Measurements from ENCODE around the gene GNAQ. TPM values are rescaled to one million over a fixed set of nuclear protein-coding genes. Genes with fewer than 3 reads are reported as not detected.

Gene GNAQ
- total and polyA plus RNA-seq, 4 donors: 6.8 to 19.6 (median 12.6) TPM

GRCh38 chr9:77974434-77974833 is 57.2 kb downstream of the GNAQ start:
- Histone ChIP-seq H3K27ac (ENCODE audit: low read depth in 1 of 2, low read length in 2 of 2) (no peak overlapping the region), H3K9ac (ENCODE audit: low read depth in 1 of 2, low read length in 2 of 2) (no peak overlapping the region), H3K36me3 (ENCODE audit: control insufficient read depth in 4 of 4, insufficient read depth in 3 of 4, low read depth in 1 of 4, low read length in 3 of 4) (peaks cover 0 to 3% (median 0%) of the 10 kb centered on the region in 4 donors), H3K27me3 (ENCODE audit: control insufficient read depth in 4 of 4, insufficient read depth in 4 of 4, low read length in 3 of 4) (no peaks in the 10 kb centered on the region), H3K9me3 (ENCODE audit: control insufficient read depth in 4 of 4, low read length in 3 of 4) (no peaks in the 10 kb centered on the region), H3K4me1 (ENCODE audit: control insufficient read depth in 4 of 4, insufficient read depth in 4 of 4, low read length in 3 of 4) (peaks cover 2 to 13% (median 8%) of the 10 kb centered on the region in 4 donors), H3K4me3 (ENCODE audit: low read depth in 1 of 3, low read length in 3 of 3) (no peak overlapping the region)
- TF ChIP-seq, protein P1, sequence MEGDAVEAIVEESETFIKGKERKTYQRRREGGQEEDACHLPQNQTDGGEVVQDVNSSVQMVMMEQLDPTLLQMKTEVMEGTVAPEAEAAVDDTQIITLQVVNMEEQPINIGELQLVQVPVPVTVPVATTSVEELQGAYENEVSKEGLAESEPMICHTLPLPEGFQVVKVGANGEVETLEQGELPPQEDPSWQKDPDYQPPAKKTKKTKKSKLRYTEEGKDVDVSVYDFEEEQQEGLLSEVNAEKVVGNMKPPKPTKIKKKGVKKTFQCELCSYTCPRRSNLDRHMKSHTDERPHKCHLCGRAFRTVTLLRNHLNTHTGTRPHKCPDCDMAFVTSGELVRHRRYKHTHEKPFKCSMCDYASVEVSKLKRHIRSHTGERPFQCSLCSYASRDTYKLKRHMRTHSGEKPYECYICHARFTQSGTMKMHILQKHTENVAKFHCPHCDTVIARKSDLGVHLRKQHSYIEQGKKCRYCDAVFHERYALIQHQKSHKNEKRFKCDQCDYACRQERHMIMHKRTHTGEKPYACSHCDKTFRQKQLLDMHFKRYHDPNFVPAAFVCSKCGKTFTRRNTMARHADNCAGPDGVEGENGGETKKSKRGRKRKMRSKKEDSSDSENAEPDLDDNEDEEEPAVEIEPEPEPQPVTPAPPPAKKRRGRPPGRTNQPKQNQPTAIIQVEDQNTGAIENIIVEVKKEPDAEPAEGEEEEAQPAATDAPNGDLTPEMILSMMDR (IDR thresholded peaks at IDR 0.05; ENCODE audit: low read depth, low read length, missing input control): no peak
- TF ChIP-seq HNF4G (IDR thresholded peaks at IDR 0.05) (no peak), HNF4A (conservative IDR thresholded peaks at IDR 0.05) (no peak), FOXA2 (IDR thresholded peaks at IDR 0.05) (no peak), TAF1 (conservative IDR thresholded peaks at IDR 0.05) (no peak), SP1 (IDR thresholded peaks at IDR 0.05) (no peak), RAD21 (IDR thresholded peaks at IDR 0.05) (no peak), ZBTB33 (IDR thresholded peaks at IDR 0.05) (no peak), GABPA (IDR thresholded peaks at IDR 0.05 in 1 of 2, conservative IDR thresholded peaks at IDR 0.05 in 1 of 2) (no peak), YY1 (IDR thresholded peaks at IDR 0.05) (no peak), FOXA1 (IDR thresholded peaks at IDR 0.05) (no peak), REST (IDR thresholded peaks at IDR 0.05) (no peak), RXRA (IDR thresholded peaks at IDR 0.05) (no peak)
- TF ChIP-seq, protein P2, sequence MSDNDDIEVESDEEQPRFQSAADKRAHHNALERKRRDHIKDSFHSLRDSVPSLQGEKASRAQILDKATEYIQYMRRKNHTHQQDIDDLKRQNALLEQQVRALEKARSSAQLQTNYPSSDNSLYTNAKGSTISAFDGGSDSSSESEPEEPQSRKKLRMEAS (IDR thresholded peaks at IDR 0.05): no peak
- TF ChIP-seq, protein P3, sequence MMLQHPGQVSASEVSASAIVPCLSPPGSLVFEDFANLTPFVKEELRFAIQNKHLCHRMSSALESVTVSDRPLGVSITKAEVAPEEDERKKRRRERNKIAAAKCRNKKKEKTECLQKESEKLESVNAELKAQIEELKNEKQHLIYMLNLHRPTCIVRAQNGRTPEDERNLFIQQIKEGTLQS (IDR thresholded peaks at IDR 0.05): no peak
- no peak for DNase-seq (ENCODE audit: low spot score)
- WGBS: 85% methylated on average over 2 of the region's 2 CpGs

DNA sequence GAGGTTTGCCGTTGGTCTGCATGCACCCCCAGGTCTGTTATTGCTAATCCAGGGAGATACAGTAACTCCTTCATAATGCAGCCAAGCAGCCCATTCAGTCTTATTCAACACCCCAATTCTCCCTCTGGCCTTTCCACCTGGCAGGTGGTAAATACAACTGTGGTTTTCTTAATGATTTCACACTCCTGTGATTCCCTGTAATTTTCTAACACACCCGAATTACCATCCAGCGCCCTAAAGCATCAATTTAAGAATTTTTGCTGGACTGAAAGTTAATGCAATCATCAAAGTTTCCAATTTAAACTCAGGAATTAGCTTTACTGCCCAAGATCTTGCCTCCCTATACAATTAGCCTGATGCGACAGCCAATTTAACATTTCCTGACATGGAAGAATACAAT is 62.5 kb downstream of the GNAQ start:
- Histone ChIP-seq H3K27me3 (ENCODE audit: control insufficient read depth in 4 of 4, insufficient read depth in 4 of 4, low read length in 3 of 4) (no peaks in the 10 kb centered on the region), H3K36me3 (ENCODE audit: control insufficient read depth in 4 of 4, insufficient read depth in 3 of 4, low read depth in 1 of 4, low read length in 3 of 4) (no peaks in the 10 kb centered on the region), H3K9me3 (ENCODE audit: control insufficient read depth in 4 of 4, low read length in 3 of 4) (no peaks in the 10 kb centered on the region), H3K4me3 (ENCODE audit: low read depth in 1 of 3, low read length in 3 of 3) (no peak overlapping the region), H3K27ac (ENCODE audit: low read depth in 1 of 2, low read length in 2 of 2) (no peak overlapping the region), H3K4me1 (ENCODE audit: control insufficient read depth in 4 of 4, insufficient read depth in 4 of 4, low read length in 3 of 4) (peaks cover 0 to 4% (median 1%) of the 10 kb centered on the region in 4 donors), H3K9ac (ENCODE audit: low read depth in 1 of 2, low read length in 2 of 2) (no peak overlapping the region)
- 73% methylated on average over 4 of the region's 4 CpGs for WGBS
- TF ChIP-seq GABPA (IDR thresholded peaks at IDR 0.05 in 1 of 2, conservative IDR thresholded peaks at IDR 0.05 in 1 of 2) (no peak), RXRA (IDR thresholded peaks at IDR 0.05) (no peak), TAF1 (conservative IDR thresholded peaks at IDR 0.05) (no peak), NR2F2 (IDR thresholded peaks at IDR 0.05) (no peak)
- TF ChIP-seq, protein P2 (IDR thresholded peaks at IDR 0.05): no peak
- TF ChIP-seq, protein P1 (IDR thresholded peaks at IDR 0.05; ENCODE audit: low read depth, low read length, missing input control): no peak
- DNase-seq (ENCODE audit: low spot score): no peak
